A673 (cell line): ENCODE data around the gene CDK4.

Source experiments
- EZH2 ChIP-seq: fragments of 200-600 bp; sonication (generic); IDR thresholded peaks from 2 replicates; pipeline ENCODE4 v1.6.1; 2017; ENCODE audit warnings: borderline replicate concordance, low read depth, mild to moderate bottlenecking, mixed read lengths, antibody characterized with exemption, low read length; ENCODE audit not compliant: poor library complexity, severe bottlenecking
- TF ChIP-seq, protein P1 (sequence below): fragments of 300-800, 200-600 bp; sonication (generic); conservative IDR thresholded peaks from 2 replicates; pipeline ENCODE4 v1.5.1; 2017; ENCODE audit warnings: low read depth, mild to moderate bottlenecking, antibody characterized with exemption, low read length, moderate library complexity, mixed read lengths

DNA sequence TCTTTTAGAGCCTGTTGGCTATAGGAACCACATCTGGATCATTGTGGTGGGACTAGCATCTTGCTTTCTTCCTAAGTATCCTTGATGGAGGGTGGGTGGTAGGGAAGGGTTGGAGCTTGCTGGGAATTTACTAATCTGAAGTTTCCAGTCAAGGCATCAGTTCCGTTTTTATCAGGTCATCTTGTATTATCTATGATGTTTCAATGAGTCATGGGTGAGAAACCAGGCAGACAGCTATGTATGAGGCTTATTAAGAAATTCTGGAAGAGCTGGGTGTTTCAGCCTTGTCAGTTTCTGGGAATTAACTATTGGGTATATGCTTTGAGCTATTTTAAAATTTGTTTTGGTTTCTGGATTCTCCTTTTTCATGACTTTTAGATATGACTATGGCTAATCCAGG is 41.8 kb upstream of the CDK4 start:
- TF ChIP-seq, protein P1, sequence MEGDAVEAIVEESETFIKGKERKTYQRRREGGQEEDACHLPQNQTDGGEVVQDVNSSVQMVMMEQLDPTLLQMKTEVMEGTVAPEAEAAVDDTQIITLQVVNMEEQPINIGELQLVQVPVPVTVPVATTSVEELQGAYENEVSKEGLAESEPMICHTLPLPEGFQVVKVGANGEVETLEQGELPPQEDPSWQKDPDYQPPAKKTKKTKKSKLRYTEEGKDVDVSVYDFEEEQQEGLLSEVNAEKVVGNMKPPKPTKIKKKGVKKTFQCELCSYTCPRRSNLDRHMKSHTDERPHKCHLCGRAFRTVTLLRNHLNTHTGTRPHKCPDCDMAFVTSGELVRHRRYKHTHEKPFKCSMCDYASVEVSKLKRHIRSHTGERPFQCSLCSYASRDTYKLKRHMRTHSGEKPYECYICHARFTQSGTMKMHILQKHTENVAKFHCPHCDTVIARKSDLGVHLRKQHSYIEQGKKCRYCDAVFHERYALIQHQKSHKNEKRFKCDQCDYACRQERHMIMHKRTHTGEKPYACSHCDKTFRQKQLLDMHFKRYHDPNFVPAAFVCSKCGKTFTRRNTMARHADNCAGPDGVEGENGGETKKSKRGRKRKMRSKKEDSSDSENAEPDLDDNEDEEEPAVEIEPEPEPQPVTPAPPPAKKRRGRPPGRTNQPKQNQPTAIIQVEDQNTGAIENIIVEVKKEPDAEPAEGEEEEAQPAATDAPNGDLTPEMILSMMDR, result no peak
- TF ChIP-seq EZH2, result no peak
